Fibroblast of gingiva (primary cell): ENCODE data around the gene KDM3A.

Experiments used
- DNase-seq: peaks from one replicate; pipeline ENCODE4 v3.0.0-alpha.2; 2011; ENCODE audit warnings: low read depth

KDM3A gene

GRCh38 chr2:86440631-86441391, at the start of gene KDM3A:
Gene KDM3A (plus strand): TSS chr2:86441371. CDS start chr2:86442048, 677 bp downstream.
- DNase-seq: peak; percentile 100

- no peak for DNase-seq
Observed at GRCh38 chr2:86392873-86393518, 48.2 kb upstream of the KDM3A start.

- DNase-seq: no peak
Observed at GRCh38 chr2:86393521-86394491, 47.4 kb upstream of the KDM3A start.

- DNase-seq: no peak
Observed at GRCh38 chr2:86396291-86396785, 44.8 kb upstream of the KDM3A start.

GRCh38 chr2:86397986-86398385, 43.2 kb upstream of the KDM3A start:
- no peak for DNase-seq

- no peak for DNase-seq
Observed at GRCh38 chr2:86398500-86399474, 42.4 kb upstream of the KDM3A start.

- no peak for DNase-seq
Observed at GRCh38 chr2:86400321-86400720, 40.9 kb upstream of the KDM3A start.

GRCh38 chr2:86410581-86410980, 30.6 kb upstream of the KDM3A start:
- no peak for DNase-seq

GRCh38 chr2:86411396-86411795, 29.8 kb upstream of the KDM3A start:
- no peak for DNase-seq

GRCh38 chr2:86412007-86412406, 29.2 kb upstream of the KDM3A start:
- no peak for DNase-seq

- no peak for DNase-seq
Observed at GRCh38 chr2:86413296-86414094, 27.7 kb upstream of the KDM3A start.

- no peak for DNase-seq
Observed at GRCh38 chr2:86414996-86415395, 26.2 kb upstream of the KDM3A start.

GRCh38 chr2:86416146-86416545, 25.0 kb upstream of the KDM3A start:
- no peak for DNase-seq

- no peak for DNase-seq
Observed at GRCh38 chr2:86417961-86418360, 23.2 kb upstream of the KDM3A start.

- DNase-seq: no peak
Observed at GRCh38 chr2:86420913-86421312, 20.3 kb upstream of the KDM3A start.

GRCh38 chr2:86426271-86426670, 14.9 kb upstream of the KDM3A start:
- DNase-seq: no peak

- DNase-seq: no peak
Observed at GRCh38 chr2:86429335-86429734, 11.8 kb upstream of the KDM3A start.

- no peak for DNase-seq
Observed at GRCh38 chr2:86430368-86430767, 10.8 kb upstream of the KDM3A start.

- DNase-seq: no peak
Observed at GRCh38 chr2:86433137-86433536, 8.0 kb upstream of the KDM3A start.

- no peak for DNase-seq
Observed at GRCh38 chr2:86434290-86434689, 6.9 kb upstream of the KDM3A start.
